HEK293T (cell line): Measurements from ENCODE around the gene ZSWIM5.

Experiments
- BHLHE40 ChIP-seq: fragments of 450-650 bp; IDR thresholded peaks from 2 replicates; pipeline ENCODE4 v1.6.1; 2016; ENCODE audit warnings: mild to moderate bottlenecking, moderate library complexity, borderline replicate concordance
- CTBP1 ChIP-seq: fragments of 450-650 bp; IDR thresholded peaks from 2 replicates; pipeline ENCODE4 v1.6.1; 2016; ENCODE audit warnings: borderline replicate concordance
- FOXM1 ChIP-seq: fragments of 450-650 bp; IDR thresholded peaks from 2 replicates; pipeline ENCODE4 v1.6.1; 2017; ENCODE audit warnings: mild to moderate bottlenecking, borderline replicate concordance

- TF ChIP-seq BHLHE40 (no peak), CTBP1 (no peak), FOXM1 (no peak)
Measured at GRCh38 chr1:45117766-45118165, 88.6 kb downstream of the ZSWIM5 start.
